SKM-1 treated with dmso at 0.1 percent for 144 hours (cell line): Measurements from ENCODE around the gene MXD3.
"Not testable (repeated sequence)": the region's sequence is repeated elsewhere in the genome, so short reads cannot be mapped to it uniquely, and the experiment has no call there.

Experiments
- DNase-seq: peaks from one replicate; lab custom pipeline; 2025; ENCODE audit not compliant: unreplicated experiment; lab: John Stamatoyannopoulos, UW

Gene MXD3

DNA sequence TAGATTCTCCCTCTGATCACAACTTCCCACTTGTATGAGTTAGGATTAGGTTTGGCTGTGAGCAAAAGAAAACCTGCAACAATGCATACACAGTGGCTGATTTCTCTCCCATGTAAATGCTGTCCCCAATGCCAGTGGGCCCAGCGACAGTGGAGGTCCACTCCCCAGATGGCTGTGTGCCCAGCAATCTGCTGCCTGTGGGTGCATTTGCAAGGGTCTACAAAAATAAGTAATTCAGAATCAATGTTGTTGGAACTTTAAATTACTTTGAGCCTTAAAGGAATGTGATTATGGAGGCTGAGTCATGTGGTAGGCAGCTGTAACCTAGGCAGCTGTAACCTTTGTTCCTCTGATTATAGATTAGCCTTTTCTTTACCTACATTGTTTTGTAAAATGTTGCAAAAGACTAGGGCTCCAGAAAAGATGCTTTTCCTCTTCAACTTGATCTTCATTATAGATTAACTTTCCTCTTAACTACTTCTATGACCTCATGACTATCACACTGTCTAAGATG lies 14.2 kb upstream of the MXD3 start:
- DNase-seq: no peak

DNA sequence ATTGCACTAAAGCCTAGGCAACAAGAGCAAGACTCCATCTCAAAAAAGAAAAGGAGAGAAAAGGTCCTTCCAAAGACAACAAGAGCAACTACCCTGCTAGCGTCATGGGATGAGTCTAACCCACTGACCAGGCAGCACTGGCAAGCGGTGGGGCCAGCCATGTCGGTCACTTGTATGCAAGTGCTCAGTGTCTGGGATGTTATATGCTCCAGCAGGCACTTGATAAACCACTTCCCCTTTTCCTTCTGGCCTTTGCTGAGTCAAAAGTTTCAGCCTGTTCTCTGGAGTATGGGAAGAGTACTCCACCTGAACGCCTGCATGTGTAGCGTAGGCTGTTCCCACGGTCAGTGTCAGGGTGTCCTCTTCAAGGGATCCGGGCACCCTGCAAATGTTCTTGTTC lies 9.2 kb upstream of the MXD3 start:
- peak; percentile 70 for DNase-seq

DNA sequence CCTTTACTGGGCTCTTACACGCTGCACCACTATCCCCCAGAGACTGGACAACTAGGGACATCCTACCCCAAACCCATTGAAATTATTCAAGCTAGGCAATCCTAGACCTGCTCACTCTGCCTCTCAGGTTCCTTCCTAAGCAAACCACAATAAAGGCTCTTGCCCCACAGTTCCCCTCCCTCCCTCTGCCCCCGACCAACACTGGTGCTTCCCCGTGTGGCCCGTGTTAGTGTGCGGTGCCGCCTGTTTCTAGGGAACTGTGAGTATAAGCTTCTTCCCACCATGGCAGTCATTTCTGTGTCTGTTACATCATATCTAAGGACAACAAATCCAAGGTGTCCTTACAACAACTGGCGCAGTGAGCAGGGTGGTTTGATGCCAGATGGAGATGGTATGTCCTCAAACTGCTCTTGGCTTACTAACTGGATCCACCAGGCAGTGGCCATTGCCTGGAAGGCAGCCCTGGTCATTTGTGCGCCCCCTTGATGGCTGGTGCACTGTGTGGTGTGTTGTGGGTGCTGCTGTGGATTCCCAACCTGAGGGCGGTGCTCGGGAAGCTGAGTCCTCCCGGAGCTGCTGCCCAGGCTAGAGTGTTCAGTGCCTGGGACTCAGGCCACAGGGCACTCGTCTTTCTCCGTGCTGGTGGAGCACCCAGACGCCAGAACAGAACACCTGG lies 8.4 kb upstream of the MXD3 start:
- no peak for DNase-seq

DNA sequence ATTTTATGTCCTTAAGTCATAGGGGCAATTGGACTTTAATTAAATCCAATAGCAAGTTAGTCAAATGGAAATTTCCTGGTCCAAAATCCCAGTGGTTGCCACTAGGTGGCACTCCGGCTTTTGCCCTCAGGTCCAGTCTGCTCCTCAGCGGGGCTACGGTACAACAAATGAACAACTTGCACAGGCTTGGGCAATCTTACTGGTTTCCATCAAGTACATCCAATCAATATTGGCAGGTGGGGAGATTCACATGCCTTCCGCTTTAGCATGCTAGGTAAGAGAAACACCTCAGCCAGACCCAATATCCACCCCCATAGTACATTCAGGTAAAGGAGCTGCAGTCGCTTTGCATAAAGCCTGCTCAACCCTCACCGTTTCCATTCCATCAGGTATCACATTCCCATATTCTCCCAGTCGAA lies 6.3 kb upstream of the MXD3 start:
- peak; percentile 61 for DNase-seq

GRCh38 chr5:177316005-177316404 lies 4.3 kb upstream of the MXD3 start:
- DNase-seq: no peak

DNA sequence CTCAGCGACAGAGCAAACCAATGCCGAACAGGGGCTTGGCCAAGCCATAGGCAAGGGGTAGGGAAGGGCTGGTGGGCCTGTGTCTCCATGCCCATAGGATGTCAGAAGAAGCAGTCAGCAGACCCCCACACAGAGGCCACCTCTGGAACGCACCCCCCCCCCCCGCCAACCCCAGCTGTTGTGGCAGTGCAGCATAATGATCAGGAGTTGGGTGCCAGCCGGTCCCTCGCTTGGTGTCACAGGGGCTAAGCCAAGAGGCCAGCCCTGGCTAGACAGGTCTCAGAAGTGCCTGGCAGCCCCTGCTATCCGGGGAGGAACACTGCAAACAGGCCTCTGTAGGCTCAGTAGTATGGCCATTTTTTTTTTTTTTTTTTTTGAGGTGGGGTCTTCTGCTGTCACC lies 3.7 kb upstream of the MXD3 start:
- no peak for DNase-seq

DNA sequence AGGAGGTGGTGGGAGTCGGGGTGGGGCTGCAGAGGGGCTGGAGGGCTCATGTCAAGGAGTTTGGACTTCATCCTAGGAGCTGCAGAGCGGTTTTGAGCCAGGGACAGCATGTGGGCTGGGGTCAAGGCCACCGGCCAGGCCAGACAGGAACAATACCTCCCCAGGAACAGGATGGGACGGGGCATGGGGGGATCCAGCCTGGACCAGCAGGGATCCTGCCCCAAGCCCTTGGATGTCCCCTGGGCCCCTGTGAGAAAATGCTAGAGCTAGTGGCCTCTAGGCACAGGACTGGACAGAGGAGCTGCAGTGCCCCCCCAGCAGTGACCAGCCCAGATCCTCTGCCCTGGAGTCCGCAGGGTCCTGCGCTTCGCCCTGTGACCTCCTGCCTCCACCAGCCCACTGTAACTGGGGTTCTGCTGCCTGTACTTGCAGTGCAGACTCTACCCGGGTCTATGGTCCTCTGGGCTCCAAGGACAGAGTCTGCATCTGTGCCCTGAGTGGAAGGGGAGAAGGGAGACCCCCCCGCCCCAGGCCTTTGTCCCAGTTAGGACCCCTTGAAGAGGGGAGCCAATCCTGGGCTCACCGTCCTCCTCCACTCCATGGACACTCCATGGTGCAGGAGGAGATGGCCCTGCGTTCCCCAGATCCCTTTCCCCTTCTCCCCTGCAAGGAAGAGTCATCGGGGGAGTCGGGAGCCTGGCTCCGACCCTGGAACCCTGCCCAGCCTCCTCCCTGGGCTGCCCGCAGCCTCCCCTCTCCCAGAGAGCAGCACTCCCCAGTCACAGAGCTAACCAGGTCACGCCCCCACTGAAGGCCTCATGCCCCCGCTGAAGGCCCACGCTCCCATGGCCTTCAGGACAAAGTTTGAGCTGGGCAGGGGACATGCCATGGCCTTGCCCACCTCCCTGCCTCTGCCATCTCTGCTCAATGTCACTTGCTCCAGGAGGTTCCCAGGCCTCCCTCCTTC lies 3.0 kb upstream of the MXD3 start:
- DNase-seq: no peak

- DNase-seq: no peak
Observed at GRCh38 chr5:177313561-177314259, 2.0 kb upstream of the MXD3 start.

DNA sequence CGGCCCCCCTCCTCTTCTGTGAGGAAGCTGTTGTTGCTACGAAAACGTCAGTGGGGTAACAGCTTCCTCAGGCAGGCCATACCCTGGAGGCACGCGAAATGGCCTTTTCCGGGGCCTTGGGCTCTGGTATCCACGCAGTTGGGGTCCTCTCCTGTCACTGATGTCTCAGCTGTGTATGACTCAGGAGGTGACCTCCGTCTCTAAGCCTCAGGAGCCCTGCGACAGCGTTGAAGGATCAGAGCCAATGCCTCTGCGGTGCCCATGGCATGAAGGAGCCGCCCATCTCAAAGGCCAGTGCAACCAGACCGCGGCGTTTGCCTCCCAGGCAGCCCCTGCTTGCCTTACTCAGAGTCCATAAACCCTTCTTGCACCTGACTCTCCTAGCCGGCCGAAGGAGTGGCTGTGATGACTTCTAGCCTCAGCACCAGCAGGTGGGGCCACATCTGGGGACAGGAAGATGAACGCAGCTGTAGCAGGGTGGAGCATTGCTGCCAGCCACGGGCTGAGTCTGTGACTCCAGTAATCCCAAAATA lies 1.0 kb upstream of the MXD3 start:
- DNase-seq: no peak

GRCh38 chr5:177311392-177311722 lies 341 bp downstream of the MXD3 start:
- no peak for DNase-seq

- DNase-seq: peak; percentile 67
Observed at GRCh38 chr5:177310757-177311391, 824 bp downstream of the MXD3 start.

GRCh38 chr5:177310332-177310731 lies 1.4 kb downstream of the MXD3 start:
- DNase-seq: no peak

- peak; percentile 48 for DNase-seq
Observed at GRCh38 chr5:177309351-177310191, 2.1 kb downstream of the MXD3 start.

- no peak for DNase-seq
Observed at GRCh38 chr5:177308740-177309139, 3.0 kb downstream of the MXD3 start.

GRCh38 chr5:177307544-177308363 lies 3.9 kb downstream of the MXD3 start:
- DNase-seq: no peak

- DNase-seq: peak; percentile 98
Observed at GRCh38 chr5:177306674-177307543, 4.8 kb downstream of the MXD3 start.

GRCh38 chr5:177306103-177306640 lies 5.5 kb downstream of the MXD3 start:
- not testable (repeated sequence) for DNase-seq
